ENCODE measurements around the gene TCP11L1.
A peak's percentile ranks its signal among the peaks of the same experiment; 100 is the strongest.

TCP11L1 gene, protein sequence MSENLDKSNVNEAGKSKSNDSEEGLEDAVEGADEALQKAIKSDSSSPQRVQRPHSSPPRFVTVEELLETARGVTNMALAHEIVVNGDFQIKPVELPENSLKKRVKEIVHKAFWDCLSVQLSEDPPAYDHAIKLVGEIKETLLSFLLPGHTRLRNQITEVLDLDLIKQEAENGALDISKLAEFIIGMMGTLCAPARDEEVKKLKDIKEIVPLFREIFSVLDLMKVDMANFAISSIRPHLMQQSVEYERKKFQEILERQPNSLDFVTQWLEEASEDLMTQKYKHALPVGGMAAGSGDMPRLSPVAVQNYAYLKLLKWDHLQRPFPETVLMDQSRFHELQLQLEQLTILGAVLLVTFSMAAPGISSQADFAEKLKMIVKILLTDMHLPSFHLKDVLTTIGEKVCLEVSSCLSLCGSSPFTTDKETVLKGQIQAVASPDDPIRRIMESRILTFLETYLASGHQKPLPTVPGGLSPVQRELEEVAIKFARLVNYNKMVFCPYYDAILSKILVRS

GRCh38 chr11:33039274-33040032 is at the start of gene TCP11L1:
Gene TCP11L1, plus strand, starts transcription at chr11:33039572. Its CDS starts 4,202 bp downstream, at chr11:33043774.
- peak; percentile 89 for DNase-seq (ENCODE audit: low read depth)

- DNase-seq (ENCODE audit: low read depth) = no peak
Observed at GRCh38 chr11:32990481-32990880, 48.9 kb upstream of the TCP11L1 start.

DNA sequence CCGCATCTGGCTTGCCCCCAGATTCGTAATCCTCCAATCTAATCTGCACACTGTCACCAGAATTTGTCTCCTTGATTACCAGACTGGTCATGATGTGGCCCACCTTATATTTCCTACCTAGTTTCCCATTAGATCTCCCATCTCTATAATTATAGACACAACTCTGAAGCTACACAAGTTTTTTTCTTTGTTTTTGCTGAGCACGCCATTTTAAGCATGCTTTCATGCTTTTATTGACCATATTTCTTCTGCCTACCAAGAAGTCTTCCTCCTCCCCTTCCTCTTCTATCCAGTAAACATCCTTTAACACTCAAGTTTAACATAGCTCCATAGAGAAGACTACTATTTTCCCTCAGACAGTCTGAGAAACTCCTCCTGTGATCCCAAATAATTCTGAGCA is 47.9 kb upstream of the TCP11L1 start:
- no peak for DNase-seq (ENCODE audit: low read depth)

DNA sequence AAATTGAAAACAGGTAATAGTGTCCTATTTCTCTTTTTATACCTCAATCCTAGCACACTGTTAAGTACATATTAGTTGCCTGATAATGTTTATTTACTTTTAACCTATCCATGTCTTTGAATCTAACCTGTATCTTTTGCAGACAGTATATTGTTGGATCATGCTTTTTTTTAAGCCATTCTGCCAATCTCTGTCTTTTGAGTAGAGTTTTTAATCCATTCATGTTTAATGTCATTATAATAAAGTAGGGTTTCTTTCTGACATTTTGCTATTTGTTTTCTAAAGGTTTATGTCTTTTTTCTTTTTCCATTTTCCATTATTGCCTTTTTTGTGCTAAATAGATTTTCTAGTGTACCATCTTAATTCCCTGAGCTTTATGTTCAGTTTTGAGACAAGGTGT is 47.5 kb upstream of the TCP11L1 start:
- DNase-seq (ENCODE audit: low read depth) = no peak

DNA sequence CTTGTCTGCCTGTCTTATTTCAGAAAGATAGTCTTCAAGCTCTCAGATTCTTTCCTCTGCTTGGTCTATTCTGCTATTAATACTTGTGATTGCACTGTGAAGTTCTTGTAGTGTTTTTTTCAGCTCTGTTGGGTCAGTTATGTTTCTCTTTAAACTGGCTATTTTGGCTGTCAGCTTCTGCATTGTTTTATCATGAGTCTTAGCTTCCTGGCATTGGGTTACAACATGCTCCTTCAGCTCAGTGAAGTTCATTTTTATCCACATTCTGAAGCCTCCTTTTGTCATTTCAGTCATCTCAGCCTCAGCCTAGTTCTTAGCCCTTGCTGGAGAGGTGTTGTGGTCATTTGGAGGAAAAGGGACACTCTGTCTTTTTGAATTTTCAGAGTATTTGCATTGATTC is 39.2 kb upstream of the TCP11L1 start:
- DNase-seq (ENCODE audit: low read depth) = peak; percentile 72

DNA sequence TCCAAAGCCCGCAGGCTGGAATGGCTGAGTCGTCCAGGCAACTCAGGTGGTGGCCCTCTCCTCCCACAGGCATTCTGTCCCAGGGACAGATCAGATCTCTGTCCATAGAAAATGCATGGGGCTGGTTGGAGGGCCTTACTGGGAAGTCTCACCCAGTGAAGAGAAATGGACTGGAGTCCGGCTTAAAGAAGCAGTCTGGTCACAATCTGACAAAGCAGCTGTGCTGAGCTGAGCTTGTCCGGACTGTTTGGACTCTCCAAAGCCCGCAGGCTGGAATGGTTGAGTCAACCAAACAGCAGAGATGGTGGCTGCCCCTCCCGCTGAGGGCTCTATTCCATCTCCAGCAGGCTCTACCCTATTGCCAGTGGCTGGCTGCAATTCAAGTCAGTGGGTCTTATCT is 38.1 kb upstream of the TCP11L1 start:
- DNase-seq (ENCODE audit: low read depth) = no peak

- no peak for DNase-seq (ENCODE audit: low read depth)
Observed at GRCh38 chr11:33001751-33002542, 37.4 kb upstream of the TCP11L1 start.

- DNase-seq (ENCODE audit: low read depth) = no peak
Observed at GRCh38 chr11:33005175-33005574, 34.2 kb upstream of the TCP11L1 start.

DNA sequence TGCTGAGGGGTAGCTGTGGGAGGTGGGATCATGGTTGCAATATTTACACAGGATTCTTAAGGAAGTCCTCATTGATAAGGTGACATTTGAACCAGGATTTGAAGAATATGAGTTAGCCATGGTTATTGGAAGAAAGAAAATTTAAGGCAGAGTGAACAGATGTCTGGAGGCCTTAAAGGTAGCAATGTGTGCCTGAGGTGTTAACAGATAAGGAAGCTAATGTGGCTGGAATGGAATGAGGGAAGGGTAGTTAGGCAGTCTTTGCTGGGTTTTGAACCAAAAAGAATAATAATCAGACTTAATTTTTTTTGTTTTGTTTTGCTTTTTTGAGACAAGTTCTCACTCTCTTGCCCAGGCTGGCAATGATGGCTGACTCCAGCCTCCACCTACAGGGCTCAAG is 33.4 kb upstream of the TCP11L1 start:
- no peak for DNase-seq (ENCODE audit: low read depth)

- DNase-seq (ENCODE audit: low read depth) = no peak
Observed at GRCh38 chr11:33013755-33014154, 25.6 kb upstream of the TCP11L1 start.

- peak; percentile 79 for DNase-seq (ENCODE audit: low read depth)
Observed at GRCh38 chr11:33015621-33016551, 23.5 kb upstream of the TCP11L1 start, which contains the start of gene DEPDC7. Gene DEPDC7, plus strand, starts transcription at chr11:33015878. Its CDS starts 78 bp downstream, at chr11:33015956.

DNA sequence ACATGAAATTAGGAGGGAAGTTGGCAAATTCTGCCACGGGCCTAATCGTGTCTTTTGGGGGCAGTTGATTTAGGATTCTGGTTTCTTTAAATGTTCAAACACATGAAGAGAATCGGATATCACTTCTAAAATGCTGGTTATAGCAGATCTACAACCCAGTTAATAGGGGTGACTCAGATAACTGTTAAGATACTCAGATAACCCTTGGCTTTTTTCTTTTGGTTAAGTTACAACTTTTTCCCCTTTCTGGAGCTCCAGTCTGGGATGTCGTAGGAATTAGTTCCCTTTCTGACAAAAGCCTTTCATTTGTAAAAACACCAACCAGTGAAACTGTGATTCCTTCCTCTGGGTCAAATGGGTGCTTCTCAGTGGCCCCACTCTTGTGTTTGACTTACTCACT is 22.7 kb upstream of the TCP11L1 start:
- DNase-seq (ENCODE audit: low read depth) = no peak

DNA sequence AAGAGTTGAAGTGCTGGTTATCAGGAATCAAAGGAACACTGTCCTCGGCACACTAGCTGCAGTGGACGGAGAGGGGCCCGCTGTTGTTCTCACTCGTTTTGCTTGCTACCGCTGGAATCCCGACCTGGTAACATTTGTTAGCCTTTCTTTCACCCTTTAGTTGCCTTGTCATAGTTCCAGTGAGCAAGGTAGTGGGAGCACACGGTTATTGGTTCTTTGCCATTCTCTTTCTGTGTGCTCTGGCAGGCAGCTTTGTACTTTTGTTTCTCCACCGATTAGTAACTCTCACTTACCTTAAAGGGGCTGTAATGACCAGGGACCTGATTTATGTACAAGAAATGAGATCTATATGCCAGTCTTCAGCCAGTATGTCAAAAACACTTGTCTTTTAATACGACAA is 21.9 kb upstream of the TCP11L1 start:
- no peak for DNase-seq (ENCODE audit: low read depth)

GRCh38 chr11:33017965-33018364 is 21.4 kb upstream of the TCP11L1 start:
- no peak for DNase-seq (ENCODE audit: low read depth)

- no peak for DNase-seq (ENCODE audit: low read depth)
Observed at GRCh38 chr11:33018840-33019239, 20.5 kb upstream of the TCP11L1 start.

- DNase-seq (ENCODE audit: low read depth) = no peak
Observed at GRCh38 chr11:33021501-33021900, 17.9 kb upstream of the TCP11L1 start.

DNA sequence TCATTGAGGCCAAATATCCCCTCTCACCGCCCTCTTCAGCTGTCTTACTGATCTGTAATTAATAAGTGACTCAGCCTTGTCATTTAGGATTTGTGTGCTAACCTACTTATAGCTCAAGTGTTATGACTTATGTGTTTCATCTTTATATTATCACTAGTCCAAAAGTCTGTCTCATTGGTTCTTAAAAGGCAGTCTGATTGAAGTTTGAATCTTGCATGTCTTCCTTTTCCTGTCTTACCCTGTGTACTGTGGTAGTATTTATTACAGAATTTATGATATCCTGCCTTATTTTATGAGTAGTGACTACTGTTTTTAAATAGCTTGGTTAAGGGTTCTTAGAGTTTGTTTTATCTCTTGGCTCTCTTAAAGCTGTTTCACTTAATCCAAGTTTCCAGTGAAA is 17.4 kb upstream of the TCP11L1 start:
- no peak for DNase-seq (ENCODE audit: low read depth)

GRCh38 chr11:33025339-33025722 is 14.0 kb upstream of the TCP11L1 start:
- DNase-seq (ENCODE audit: low read depth) = no peak

GRCh38 chr11:33027233-33027632 is 12.1 kb upstream of the TCP11L1 start:
- DNase-seq (ENCODE audit: low read depth) = no peak

GRCh38 chr11:33027846-33028536 is 11.4 kb upstream of the TCP11L1 start:
- DNase-seq (ENCODE audit: low read depth) = no peak

- no peak for DNase-seq (ENCODE audit: low read depth)
Observed at GRCh38 chr11:33028537-33028914, 10.8 kb upstream of the TCP11L1 start.

Data from fibroblast of the conjunctiva (primary cell).